GM19328 (cell line): ENCODE measurements around the gene NFILZ.

ENCODE experiments used
- ATAC-seq: cut with Tn5 transposase; IDR thresholded peaks from one replicate; pipeline ENCODE4 v1.9.1; 2021; ENCODE audit warnings: mild to moderate bottlenecking, moderate library complexity; ENCODE audit not compliant: unreplicated experiment

Gene NFILZ

DNA sequence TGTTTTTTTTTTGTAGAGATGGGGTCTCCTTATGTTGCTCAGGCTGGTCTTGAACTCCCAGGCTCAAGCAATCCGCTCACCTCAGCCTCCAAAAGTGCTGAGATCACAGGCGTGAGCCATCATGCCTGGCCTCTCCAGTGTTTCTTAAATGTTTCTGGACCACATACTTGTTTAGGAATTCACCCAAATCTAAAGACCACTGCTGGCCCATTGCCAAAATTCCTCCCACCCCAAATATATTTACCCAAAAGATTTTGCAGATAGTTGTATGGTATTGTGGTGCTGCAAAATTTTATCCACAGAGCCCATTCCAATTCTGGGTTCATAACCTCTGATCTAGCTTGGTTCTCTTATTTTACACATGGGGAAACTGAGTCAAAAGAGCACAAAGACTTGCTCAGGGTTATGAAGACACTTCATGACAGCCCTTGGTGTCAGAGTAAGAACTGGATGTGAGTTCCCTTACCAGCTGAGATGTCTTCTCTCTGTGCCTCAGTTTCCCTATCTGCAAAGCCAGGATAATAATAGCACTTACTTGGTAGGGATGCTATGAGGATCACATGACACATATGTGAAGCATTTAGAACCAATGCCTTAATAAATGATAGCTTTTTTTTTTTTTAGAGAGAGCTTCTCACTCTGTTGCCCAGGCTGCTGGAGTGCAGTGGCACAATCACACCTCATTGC is 10.9 kb downstream of the NFILZ start:
- no peak for ATAC-seq

DNA sequence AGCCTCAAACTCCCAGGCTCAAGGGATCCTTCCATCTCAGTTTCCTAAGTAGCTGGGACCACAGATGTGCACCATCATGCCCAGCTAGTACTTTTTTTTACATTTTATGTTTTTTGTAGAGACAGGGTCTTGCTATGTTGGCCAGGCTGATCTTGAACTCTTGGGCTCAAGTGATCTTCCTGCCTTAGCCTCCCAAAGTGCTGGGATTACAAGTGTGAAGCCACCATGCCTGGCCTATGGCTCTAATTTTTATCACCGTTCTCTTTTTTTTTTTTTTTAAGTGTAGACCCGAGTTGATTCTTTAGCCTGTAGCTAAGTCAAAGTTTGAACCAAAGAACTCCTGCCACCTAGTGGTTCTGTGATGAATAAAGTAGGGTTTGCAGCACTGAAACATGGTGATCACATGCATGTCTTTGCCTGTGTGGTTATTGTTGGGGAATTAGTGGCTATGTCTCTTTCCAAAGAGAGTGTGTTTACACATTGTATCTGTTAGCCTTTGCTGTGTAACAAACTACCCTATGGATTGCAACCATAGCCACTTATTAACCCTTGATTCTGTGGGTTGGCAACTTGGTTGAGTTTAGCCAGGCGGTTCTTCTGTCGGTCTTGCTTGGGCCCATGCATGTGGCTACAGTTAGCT is 11.6 kb downstream of the NFILZ start:
- ATAC-seq, result no peak

DNA sequence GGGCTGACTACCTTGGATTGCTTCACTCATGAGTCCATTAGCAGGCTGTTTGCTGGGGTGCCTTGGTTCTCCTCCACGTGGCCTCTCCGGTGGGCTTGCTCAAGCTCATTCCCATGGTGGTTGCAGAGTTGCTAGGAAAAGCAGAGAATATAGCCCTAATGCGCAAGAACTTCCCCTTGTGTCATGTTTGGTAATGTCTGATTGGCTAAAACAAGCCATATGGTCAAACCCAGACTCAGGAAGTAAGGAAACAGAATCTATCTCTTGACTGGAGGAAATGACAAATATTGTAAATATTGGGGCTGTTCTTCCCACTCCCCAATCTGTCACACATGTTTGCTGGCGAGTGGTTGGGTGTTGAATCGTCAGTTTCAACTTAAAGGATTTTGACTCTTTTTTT is 12.1 kb downstream of the NFILZ start:
- ATAC-seq, result no peak

DNA sequence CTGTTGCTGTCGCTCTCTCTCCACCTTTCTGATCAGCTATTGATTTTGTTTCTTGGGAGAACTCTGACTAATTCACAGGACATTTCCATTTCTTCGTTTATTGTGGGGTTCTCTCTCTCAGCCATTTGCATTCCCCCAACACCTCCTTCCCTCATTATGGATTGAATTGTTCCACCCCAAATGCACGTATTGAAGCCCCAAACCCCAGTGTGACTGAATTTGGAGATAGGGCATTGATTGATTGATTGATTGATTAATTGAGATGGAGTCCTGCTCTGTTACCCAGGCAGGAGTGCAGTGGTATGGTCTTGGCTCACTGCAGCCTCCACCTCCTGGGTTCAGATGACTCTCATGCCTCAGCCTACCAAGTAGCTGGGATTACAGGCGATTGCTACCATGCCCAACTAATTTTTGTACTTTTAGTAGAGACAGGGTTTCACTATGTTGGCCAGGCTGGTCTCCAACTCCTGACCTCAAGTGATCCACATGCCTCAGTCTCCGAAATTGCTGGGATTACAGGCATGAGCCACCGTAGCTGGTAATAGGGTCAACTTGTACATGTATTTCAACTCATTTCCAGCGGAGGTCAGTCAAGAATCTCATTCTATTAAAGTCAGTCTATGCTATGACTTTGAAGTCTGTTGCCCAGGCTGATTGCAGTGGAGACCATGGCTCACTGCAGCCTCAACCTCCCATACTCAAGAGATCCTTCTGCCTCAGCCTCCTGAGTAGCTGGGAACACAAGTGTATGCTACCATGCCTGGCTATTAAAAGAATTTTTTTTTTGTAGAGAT is 13.6 kb downstream of the NFILZ start:
- ATAC-seq, result no peak

GRCh38 chr19:8648240-8648639 is 17.8 kb downstream of the NFILZ start:
- ATAC-seq, result no peak

- no peak for ATAC-seq
Measured at GRCh38 chr19:8654591-8655339, 24.3 kb downstream of the NFILZ start.

DNA sequence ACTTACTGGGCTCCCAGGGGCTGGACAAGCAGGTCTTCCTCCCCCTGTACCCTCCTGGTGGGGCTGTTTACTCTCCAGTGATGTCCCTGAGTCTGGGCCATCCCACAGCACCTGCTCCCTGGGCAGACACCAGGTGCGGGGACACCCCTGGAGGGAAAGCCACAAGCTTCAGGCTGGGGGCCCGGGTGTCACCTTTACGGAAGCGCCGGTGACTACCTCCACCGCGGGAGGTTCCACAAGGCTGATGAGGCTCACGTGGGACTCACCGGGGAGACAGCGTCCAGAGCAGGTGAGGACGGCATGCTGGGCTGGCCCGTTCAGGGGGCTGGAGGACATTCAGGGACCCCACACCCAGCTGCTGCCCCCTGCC is 24.9 kb downstream of the NFILZ start:
- ATAC-seq, result no peak

GRCh38 chr19:8657869-8658268 is 27.4 kb downstream of the NFILZ start:
- ATAC-seq, result no peak

- ATAC-seq, result no peak
Measured at GRCh38 chr19:8659905-8660304, 29.5 kb downstream of the NFILZ start.

GRCh38 chr19:8662263-8662662 is 31.8 kb downstream of the NFILZ start:
- ATAC-seq, result no peak

GRCh38 chr19:8663920-8664670 is 33.7 kb downstream of the NFILZ start:
- no peak for ATAC-seq

DNA sequence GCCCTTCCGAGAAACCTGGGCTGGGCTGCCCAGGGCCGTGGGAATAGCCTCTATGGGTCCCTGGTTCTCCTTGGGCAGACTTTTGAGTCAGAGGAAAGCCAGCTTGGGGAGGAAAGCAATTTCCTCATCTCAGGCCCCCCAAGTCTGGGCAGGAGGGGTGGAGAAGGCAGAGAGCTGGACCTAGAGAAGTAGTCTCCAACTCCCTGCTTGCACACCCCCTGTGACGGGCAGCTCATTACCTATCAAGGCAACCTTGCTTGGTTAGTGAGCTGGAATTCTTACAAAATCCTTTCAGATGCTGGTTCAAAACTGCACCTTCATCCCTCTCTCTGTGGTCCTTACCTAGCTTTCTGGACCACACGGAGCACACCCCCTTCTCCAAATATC is 34.2 kb downstream of the NFILZ start:
- ATAC-seq, result no peak

DNA sequence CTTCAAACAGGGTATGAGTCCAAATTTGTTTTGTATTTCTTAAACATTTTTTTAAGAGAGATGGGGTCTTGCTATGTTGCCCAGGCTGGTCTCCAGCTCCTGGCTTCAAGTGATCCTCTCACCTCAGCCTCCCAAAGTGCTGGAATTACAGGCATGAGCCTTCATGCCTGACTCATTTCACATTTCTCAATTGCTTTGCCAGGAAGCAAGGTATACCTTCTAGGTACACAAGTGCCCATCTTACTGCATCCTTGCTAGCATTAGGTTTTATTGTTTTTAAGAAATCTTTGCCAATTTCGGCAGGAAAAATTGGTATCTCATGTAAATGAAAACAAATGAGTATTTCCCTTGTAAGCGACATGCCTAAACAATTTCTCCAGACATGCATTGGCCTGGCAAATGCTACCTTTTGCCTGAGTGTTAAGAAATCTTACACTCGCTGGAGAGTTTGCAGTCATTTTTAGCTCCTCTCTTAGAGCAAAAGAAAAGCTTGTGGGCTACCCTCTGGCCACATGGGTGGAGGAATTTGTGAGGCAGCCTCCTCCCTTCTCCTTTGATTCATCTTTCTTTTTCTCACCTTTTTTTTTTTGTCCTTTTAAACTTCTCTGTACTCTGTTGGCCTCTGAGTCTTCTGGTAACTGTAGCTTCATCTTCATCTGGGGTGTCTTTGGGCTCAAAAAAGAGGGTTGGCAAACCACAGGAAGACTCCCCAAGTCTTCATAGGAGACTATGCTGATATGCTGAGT is 35.2 kb downstream of the NFILZ start:
- no peak for ATAC-seq

GRCh38 chr19:8666814-8667405 is 36.5 kb downstream of the NFILZ start:
- ATAC-seq, result no peak

- no peak for ATAC-seq
Measured at GRCh38 chr19:8673276-8673891, 43.0 kb downstream of the NFILZ start.

- no peak for ATAC-seq
Measured at GRCh38 chr19:8675066-8675465, 44.6 kb downstream of the NFILZ start.

DNA sequence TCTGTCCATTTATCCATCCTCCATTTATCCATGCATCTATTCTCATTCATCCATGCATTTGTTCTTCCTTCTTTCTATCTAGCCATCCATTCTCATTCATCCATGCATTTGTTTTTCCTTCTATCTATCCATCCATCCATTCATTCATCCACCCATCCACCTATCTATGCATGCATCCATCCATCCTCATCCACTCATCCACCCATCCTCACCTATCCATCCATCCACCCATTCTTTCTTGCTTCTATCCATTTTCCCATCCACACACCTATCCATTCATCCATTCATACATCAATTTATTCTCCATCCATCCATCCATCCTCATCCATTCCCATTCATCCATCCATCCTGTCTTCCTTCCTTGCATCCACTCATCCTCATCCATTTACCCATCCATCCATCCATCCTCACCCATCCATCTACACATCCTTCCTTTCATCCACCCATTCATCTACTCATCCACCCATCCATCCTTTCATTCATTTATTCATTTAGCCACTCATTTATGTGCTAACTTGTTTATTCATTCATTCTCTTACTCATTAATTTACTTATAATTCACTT is 47.9 kb downstream of the NFILZ start:
- ATAC-seq, result no peak
